ENCODE results near the gene EGFLAM.

Gene EGFLAM

GRCh38 chr5:38259809-38260160 is 1.4 kb downstream of the EGFLAM start:
- no peak for DNase-seq (ENCODE audit: low read depth)
- no peak overlapping the region for H3K4me3 ChIP-seq (replicated peaks; ENCODE audit: low read depth, low read length)
- TF ChIP-seq CTCF (IDR thresholded peaks at IDR 0.05; ENCODE audit: low read length, missing control alignments): no peak

GRCh38 chr5:38263983-38264382 is 5.6 kb downstream of the EGFLAM start:
- TF ChIP-seq CTCF (IDR thresholded peaks at IDR 0.05; ENCODE audit: low read length, missing control alignments): no peak
- DNase-seq (ENCODE audit: low read depth): no peak
- H3K4me3 ChIP-seq (replicated peaks; ENCODE audit: low read depth, low read length): no peak overlapping the region

- TF ChIP-seq CTCF (IDR thresholded peaks at IDR 0.05; ENCODE audit: low read length, missing control alignments): peak; percentile 71
- DNase-seq (ENCODE audit: low read depth): peak; percentile 65
- no peak overlapping the region for H3K4me3 ChIP-seq (replicated peaks; ENCODE audit: low read depth, low read length)
Measured at GRCh38 chr5:38265546-38266179, 7.3 kb downstream of the EGFLAM start.

GRCh38 chr5:38267372-38267771 is 9.0 kb downstream of the EGFLAM start:
- TF ChIP-seq CTCF (IDR thresholded peaks at IDR 0.05; ENCODE audit: low read length, missing control alignments): no peak
- DNase-seq (ENCODE audit: low read depth): no peak
- H3K4me3 ChIP-seq (replicated peaks; ENCODE audit: low read depth, low read length): no peak overlapping the region

GRCh38 chr5:38273626-38274025 is 15.3 kb downstream of the EGFLAM start:
- no peak for TF ChIP-seq CTCF (IDR thresholded peaks at IDR 0.05; ENCODE audit: low read length, missing control alignments)
- DNase-seq (ENCODE audit: low read depth): no peak

GRCh38 chr5:38274370-38274769 is 16.0 kb downstream of the EGFLAM start:
- TF ChIP-seq CTCF (IDR thresholded peaks at IDR 0.05; ENCODE audit: low read length, missing control alignments): no peak
- no peak for DNase-seq (ENCODE audit: low read depth)
- H3K4me3 ChIP-seq (replicated peaks; ENCODE audit: low read depth, low read length): no peak overlapping the region

More at GRCh38 chr5:38273626-38274025, 15.3 kb downstream of the EGFLAM start:
- no peak overlapping the region for H3K4me3 ChIP-seq (replicated peaks; ENCODE audit: low read depth, low read length)

- DNase-seq (ENCODE audit: low read depth): no peak
- no peak for TF ChIP-seq CTCF (IDR thresholded peaks at IDR 0.05; ENCODE audit: low read length, missing control alignments)
- no peak overlapping the region for H3K4me3 ChIP-seq (replicated peaks; ENCODE audit: low read depth, low read length)
Measured at GRCh38 chr5:38284384-38284783, 26.0 kb downstream of the EGFLAM start.
